Measurements from ENCODE around the gene BMPR1B.
"Not testable (repeated sequence)": the region's sequence is repeated elsewhere in the genome, so short reads cannot be mapped to it uniquely, and the experiment has no call there.

The BMPR1B gene

GRCh38 chr4:94827481-94828110 is 69.8 kb downstream of the BMPR1B start:
- H3K4me1 ChIP-seq (ENCODE audit: control insufficient read depth, insufficient read depth, low read length) = no peaks in the 10 kb centered on the region
- H3K4me3 ChIP-seq (ENCODE audit: insufficient read depth, low read depth, low read length) = no peak overlapping the region
- no peaks in the 10 kb centered on the region for H3K36me3 ChIP-seq (ENCODE audit: control insufficient read depth, insufficient read depth, low read length)
- H3K27ac ChIP-seq (ENCODE audit: insufficient read depth, low read depth, low read length, poor library complexity, severe bottlenecking) = no peak overlapping the region
- 85 to 87% methylated on average over 4 of the region's 5 CpGs for WGBS, 2 experiments
- H3K27me3 ChIP-seq (ENCODE audit: control insufficient read depth, insufficient read depth, low read length, poor library complexity, severe bottlenecking) = no peaks in the 10 kb centered on the region
- no peaks in the 10 kb centered on the region for H3K9me3 ChIP-seq (ENCODE audit: control insufficient read depth, low read length)

DNA sequence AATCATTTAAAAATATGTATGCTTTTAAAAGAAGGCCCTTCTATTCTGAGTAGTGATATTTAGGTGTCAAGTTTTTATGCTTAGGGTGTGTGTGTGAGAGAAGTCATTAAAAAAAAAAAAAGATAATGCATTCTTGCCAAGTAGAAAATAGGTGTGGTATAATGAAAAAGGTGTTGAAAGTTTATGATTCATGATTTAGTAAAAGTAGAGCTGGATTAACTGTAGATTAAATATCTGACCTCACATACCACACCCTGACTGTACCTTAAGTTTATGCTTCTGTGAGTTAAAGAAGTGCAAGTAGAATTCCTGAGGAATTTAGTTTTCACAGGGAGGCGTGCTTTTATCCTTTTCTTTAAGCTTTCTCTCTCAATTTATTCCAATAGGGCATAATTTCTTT is 71.1 kb downstream of the BMPR1B start:
- Histone ChIP-seq H3K27me3 (ENCODE audit: control insufficient read depth, insufficient read depth, low read length, poor library complexity, severe bottlenecking) (no peaks in the 10 kb centered on the region), H3K4me3 (ENCODE audit: insufficient read depth, low read depth, low read length) (no peak overlapping the region), H3K27ac (ENCODE audit: insufficient read depth, low read depth, low read length, poor library complexity, severe bottlenecking) (no peak overlapping the region), H3K4me1 (ENCODE audit: control insufficient read depth, insufficient read depth, low read length) (no peaks in the 10 kb centered on the region), H3K9me3 (ENCODE audit: control insufficient read depth, low read length) (no peaks in the 10 kb centered on the region), H3K36me3 (ENCODE audit: control insufficient read depth, insufficient read depth, low read length) (no peaks in the 10 kb centered on the region)
- 86% methylated on average over 1 of the region's 1 CpG; no CpG with 5 or more reads in 1 of the 2 experiments for WGBS, 2 experiments

- H3K27me3 ChIP-seq (ENCODE audit: control insufficient read depth, insufficient read depth, low read length, poor library complexity, severe bottlenecking) = no peaks in the 10 kb centered on the region
- H3K27ac ChIP-seq (ENCODE audit: insufficient read depth, low read depth, low read length, poor library complexity, severe bottlenecking) = no peak overlapping the region
- no peaks in the 10 kb centered on the region for H3K9me3 ChIP-seq (ENCODE audit: control insufficient read depth, low read length)
- no peaks in the 10 kb centered on the region for H3K4me1 ChIP-seq (ENCODE audit: control insufficient read depth, insufficient read depth, low read length)
- WGBS, 2 experiments = 67 to 73% methylated on average over 2 of the region's 2 CpGs
- no peak overlapping the region for H3K4me3 ChIP-seq (ENCODE audit: insufficient read depth, low read depth, low read length)
- H3K36me3 ChIP-seq (ENCODE audit: control insufficient read depth, insufficient read depth, low read length) = no peaks in the 10 kb centered on the region
These were observed 73.9 kb downstream of the BMPR1B start for GRCh38 chr4:94831607-94832006.

DNA sequence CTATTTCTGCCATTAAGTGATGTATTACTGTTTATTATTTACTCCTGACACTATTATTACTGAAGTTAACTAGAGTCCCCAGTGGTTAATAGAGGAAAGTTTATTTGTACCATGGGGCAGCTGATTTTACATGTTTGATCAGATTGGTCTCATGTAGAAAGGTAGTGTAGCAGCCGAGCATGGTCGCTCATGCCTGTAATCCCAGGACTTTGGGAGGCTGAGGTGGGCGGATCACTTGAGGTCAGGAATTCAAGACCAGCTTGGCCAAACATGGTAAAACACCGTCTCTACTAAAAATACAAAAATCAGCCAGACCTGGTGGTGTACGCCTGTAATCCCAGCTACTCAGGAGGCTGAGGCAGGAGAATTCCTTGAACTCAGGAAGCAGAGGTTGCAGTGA is 74.6 kb downstream of the BMPR1B start:
- 86 to 91% methylated on average over 5 of the region's 5 CpGs for WGBS, 2 experiments
- H3K4me3 ChIP-seq (ENCODE audit: insufficient read depth, low read depth, low read length); H3K27ac ChIP-seq (ENCODE audit: insufficient read depth, low read depth, low read length, poor library complexity, severe bottlenecking): not testable (repeated sequence)

GRCh38 chr4:94833394-94833793 is 75.6 kb downstream of the BMPR1B start:
- Histone ChIP-seq H3K4me3 (ENCODE audit: insufficient read depth, low read depth, low read length) (no peak overlapping the region), H3K36me3 (ENCODE audit: control insufficient read depth, insufficient read depth, low read length) (no peaks in the 10 kb centered on the region), H3K4me1 (ENCODE audit: control insufficient read depth, insufficient read depth, low read length) (no peaks in the 10 kb centered on the region), H3K27ac (ENCODE audit: insufficient read depth, low read depth, low read length, poor library complexity, severe bottlenecking) (no peak overlapping the region), H3K27me3 (ENCODE audit: control insufficient read depth, insufficient read depth, low read length, poor library complexity, severe bottlenecking) (no peaks in the 10 kb centered on the region), H3K9me3 (ENCODE audit: control insufficient read depth, low read length) (no peaks in the 10 kb centered on the region)
- WGBS, 2 experiments = 90 to 92% methylated on average over 1 of the region's 1 CpG

More for the DNA sequence above, 74.6 kb downstream of the BMPR1B start:
- H3K4me1 ChIP-seq (ENCODE audit: control insufficient read depth, insufficient read depth, low read length); H3K9me3 ChIP-seq (ENCODE audit: control insufficient read depth, low read length); H3K27me3 ChIP-seq (ENCODE audit: control insufficient read depth, insufficient read depth, low read length, poor library complexity, severe bottlenecking); H3K36me3 ChIP-seq (ENCODE audit: control insufficient read depth, insufficient read depth, low read length): not testable (repeated sequence)

GRCh38 chr4:94834501-94834900 is 76.7 kb downstream of the BMPR1B start:
- WGBS, 2 experiments = 89 to 100% methylated on average over 1 of the region's 1 CpG
- H3K36me3 ChIP-seq (ENCODE audit: control insufficient read depth, insufficient read depth, low read length) = no peaks in the 10 kb centered on the region
- no peaks in the 10 kb centered on the region for H3K27me3 ChIP-seq (ENCODE audit: control insufficient read depth, insufficient read depth, low read length, poor library complexity, severe bottlenecking)

GRCh38 chr4:94841166-94841863 is 83.6 kb downstream of the BMPR1B start:
- H3K4me1 ChIP-seq (ENCODE audit: control insufficient read depth, insufficient read depth, low read length); H3K4me3 ChIP-seq (ENCODE audit: insufficient read depth, low read depth, low read length); H3K9me3 ChIP-seq (ENCODE audit: control insufficient read depth, low read length); H3K27me3 ChIP-seq (ENCODE audit: control insufficient read depth, insufficient read depth, low read length, poor library complexity, severe bottlenecking); H3K36me3 ChIP-seq (ENCODE audit: control insufficient read depth, insufficient read depth, low read length); H3K27ac ChIP-seq (ENCODE audit: insufficient read depth, low read depth, low read length, poor library complexity, severe bottlenecking): not testable (repeated sequence)
- WGBS, 2 experiments = 83 to 93% methylated on average over 24 to 29 of the region's 29 CpGs

More at GRCh38 chr4:94834501-94834900, 76.7 kb downstream of the BMPR1B start:
- Histone ChIP-seq H3K4me1 (ENCODE audit: control insufficient read depth, insufficient read depth, low read length) (no peaks in the 10 kb centered on the region), H3K9me3 (ENCODE audit: control insufficient read depth, low read length) (no peaks in the 10 kb centered on the region), H3K27ac (ENCODE audit: insufficient read depth, low read depth, low read length, poor library complexity, severe bottlenecking) (no peak overlapping the region), H3K4me3 (ENCODE audit: insufficient read depth, low read depth, low read length) (no peak overlapping the region)

DNA sequence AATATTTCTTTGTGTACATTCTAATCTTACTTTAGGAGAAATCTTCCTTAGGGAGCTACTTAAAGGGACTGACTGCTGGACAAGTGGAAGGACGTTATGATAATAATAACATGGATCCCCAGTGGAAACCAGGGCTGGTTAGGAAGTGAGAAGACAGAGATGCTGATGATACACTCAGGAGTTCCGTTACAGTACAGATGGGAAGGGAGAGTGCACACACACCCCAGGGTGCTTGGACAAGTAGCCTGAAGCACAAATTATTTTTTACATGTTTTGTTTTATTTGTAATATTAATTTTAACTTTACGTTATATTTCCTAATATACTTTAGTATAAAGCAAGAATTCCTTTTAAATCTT is 84.1 kb downstream of the BMPR1B start:
- WGBS, 2 experiments = 72 to 73% methylated on average over 2 of the region's 3 CpGs
- H3K9me3 ChIP-seq (ENCODE audit: control insufficient read depth, low read length) = no peaks in the 10 kb centered on the region
- no peak overlapping the region for H3K4me3 ChIP-seq (ENCODE audit: insufficient read depth, low read depth, low read length)
- no peaks in the 10 kb centered on the region for H3K36me3 ChIP-seq (ENCODE audit: control insufficient read depth, insufficient read depth, low read length)
- H3K27ac ChIP-seq (ENCODE audit: insufficient read depth, low read depth, low read length, poor library complexity, severe bottlenecking) = no peak overlapping the region
- no peaks in the 10 kb centered on the region for H3K27me3 ChIP-seq (ENCODE audit: control insufficient read depth, insufficient read depth, low read length, poor library complexity, severe bottlenecking)
- H3K4me1 ChIP-seq (ENCODE audit: control insufficient read depth, insufficient read depth, low read length) = no peaks in the 10 kb centered on the region

DNA sequence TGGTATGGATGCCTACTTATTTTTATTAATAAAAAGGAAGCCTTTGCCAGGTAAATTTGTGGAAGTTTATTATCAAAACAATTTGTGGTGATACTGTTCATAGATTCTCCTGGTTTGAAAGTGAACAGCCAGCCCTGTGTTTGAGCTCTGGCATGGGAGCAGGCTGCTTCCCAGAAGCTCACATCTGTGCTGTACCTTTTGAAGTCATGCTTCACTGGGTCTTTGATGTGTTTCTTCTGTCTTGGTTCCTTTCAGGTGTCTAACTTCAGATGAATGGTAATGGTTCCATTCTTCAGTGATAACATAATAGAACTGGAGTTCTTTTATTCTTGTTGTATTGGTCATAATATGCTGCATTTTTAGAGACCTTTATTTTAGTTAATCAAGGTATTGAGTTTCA is 85.5 kb downstream of the BMPR1B start:
- no peaks in the 10 kb centered on the region for H3K36me3 ChIP-seq (ENCODE audit: control insufficient read depth, insufficient read depth, low read length)
- no peaks in the 10 kb centered on the region for H3K27me3 ChIP-seq (ENCODE audit: control insufficient read depth, insufficient read depth, low read length, poor library complexity, severe bottlenecking)

DNA sequence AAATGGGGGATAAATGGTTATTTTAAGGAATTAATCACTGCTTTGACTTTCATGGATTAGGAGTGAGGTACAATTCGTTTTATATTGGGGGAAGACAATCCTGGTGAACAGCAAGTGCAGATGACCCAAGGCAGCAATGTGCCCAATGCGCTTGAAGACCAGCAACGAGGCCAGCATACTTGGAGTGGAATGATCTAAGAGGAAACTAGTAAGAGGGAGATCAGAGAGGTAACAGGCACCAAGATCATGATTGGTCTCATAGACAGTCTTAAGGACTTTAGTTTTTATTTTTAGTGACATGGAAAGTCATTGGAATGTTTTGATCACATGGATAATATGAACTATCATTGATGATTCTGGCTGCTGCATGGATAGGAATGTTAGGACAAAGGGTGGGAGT is 90.6 kb downstream of the BMPR1B start:
- Histone ChIP-seq H3K4me1 (ENCODE audit: control insufficient read depth, insufficient read depth, low read length) (peaks cover 4% of the 10 kb centered on the region), H3K36me3 (ENCODE audit: control insufficient read depth, insufficient read depth, low read length) (no peaks in the 10 kb centered on the region), H3K27me3 (ENCODE audit: control insufficient read depth, insufficient read depth, low read length, poor library complexity, severe bottlenecking) (no peaks in the 10 kb centered on the region), H3K4me3 (ENCODE audit: insufficient read depth, low read depth, low read length) (no peak overlapping the region), H3K9me3 (ENCODE audit: control insufficient read depth, low read length) (no peaks in the 10 kb centered on the region), H3K27ac (ENCODE audit: insufficient read depth, low read depth, low read length, poor library complexity, severe bottlenecking) (no peak overlapping the region)
- WGBS, 2 experiments = 92% methylated on average over 3 of the region's 3 CpGs

More for the DNA sequence above, 85.5 kb downstream of the BMPR1B start:
- Histone ChIP-seq H3K9me3 (ENCODE audit: control insufficient read depth, low read length) (no peaks in the 10 kb centered on the region), H3K4me1 (ENCODE audit: control insufficient read depth, insufficient read depth, low read length) (no peaks in the 10 kb centered on the region), H3K27ac (ENCODE audit: insufficient read depth, low read depth, low read length, poor library complexity, severe bottlenecking) (no peak overlapping the region), H3K4me3 (ENCODE audit: insufficient read depth, low read depth, low read length) (no peak overlapping the region)

Measured in ectodermal cell (in vitro differentiated cells).